ENCODE results near the gene TBKBP1.

DNA sequence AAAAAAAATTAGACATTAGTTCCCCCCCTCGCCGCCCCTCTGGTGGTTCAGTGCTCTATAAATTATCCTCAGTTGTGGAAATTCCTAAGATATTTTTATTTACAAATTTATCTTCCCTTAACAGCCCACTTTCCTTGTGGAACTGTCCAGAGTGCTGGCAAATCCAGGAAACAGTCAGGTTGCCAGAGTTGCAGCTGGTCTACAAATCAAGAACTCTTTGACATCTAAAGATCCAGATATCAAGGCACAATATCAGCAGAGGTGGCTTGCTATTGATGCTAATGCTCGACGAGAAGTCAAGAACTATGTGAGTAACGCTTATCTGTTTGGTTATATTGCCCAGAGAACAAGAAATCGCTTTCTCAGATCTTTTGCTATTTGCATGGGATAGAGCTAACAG, 41.4 kb upstream of the TBKBP1 start:
- no peak for TF ChIP-seq EP300 (IDR thresholded peaks at IDR 0.05)
- TF ChIP-seq, protein P1, sequence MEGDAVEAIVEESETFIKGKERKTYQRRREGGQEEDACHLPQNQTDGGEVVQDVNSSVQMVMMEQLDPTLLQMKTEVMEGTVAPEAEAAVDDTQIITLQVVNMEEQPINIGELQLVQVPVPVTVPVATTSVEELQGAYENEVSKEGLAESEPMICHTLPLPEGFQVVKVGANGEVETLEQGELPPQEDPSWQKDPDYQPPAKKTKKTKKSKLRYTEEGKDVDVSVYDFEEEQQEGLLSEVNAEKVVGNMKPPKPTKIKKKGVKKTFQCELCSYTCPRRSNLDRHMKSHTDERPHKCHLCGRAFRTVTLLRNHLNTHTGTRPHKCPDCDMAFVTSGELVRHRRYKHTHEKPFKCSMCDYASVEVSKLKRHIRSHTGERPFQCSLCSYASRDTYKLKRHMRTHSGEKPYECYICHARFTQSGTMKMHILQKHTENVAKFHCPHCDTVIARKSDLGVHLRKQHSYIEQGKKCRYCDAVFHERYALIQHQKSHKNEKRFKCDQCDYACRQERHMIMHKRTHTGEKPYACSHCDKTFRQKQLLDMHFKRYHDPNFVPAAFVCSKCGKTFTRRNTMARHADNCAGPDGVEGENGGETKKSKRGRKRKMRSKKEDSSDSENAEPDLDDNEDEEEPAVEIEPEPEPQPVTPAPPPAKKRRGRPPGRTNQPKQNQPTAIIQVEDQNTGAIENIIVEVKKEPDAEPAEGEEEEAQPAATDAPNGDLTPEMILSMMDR (IDR thresholded peaks at IDR 0.05), result no peak
- TF ChIP-seq POLR2A (IDR thresholded peaks at IDR 0.05), result no peak

All from ovary (tissue), 3 donors.